Activated naive CD4-positive, alpha-beta T cell treated with anti-CD3 and anti-CD28 coated beads, Interleukin-2, amount 50 U/mL, for 72 hours (primary cell): ENCODE data around the gene TIMM50. TPM values are rescaled to one million over a fixed set of nuclear protein-coding genes. Genes with fewer than 3 reads are reported as not detected.
"Not testable (repeated sequence)": the region's sequence is repeated elsewhere in the genome, so short reads cannot be mapped to it uniquely, and the experiment has no call there.

Experiments used
- ATAC-seq, 2 donors: fragments of 150-1000 bp; cut with Tn5 transposase; 2 replicates each; pipeline ENCODE4 v1.10.0; 2021; ENCODE audit warnings: mild to moderate bottlenecking in 2 of 2, moderate library complexity in 2 of 2
- DNase-seq, 2 donors: peaks; one replicate each; pipeline ENCODE4 v3.0.0; 2021 to 2022; ENCODE audit warnings: low spot score in 2 of 2
- H3K27ac Mint-ChIP-seq, 2 donors: one replicate each; pipeline ENCODE4 v1.8.0; 2022; ENCODE audit warnings: mild to moderate bottlenecking in 2 of 2, mixed read lengths in 2 of 2
- H3K36me3 Mint-ChIP-seq, 2 donors: one replicate each; pipeline ENCODE4 v1.8.0; 2022; ENCODE audit warnings: mixed read lengths in 2 of 2
- H3K9me3 Mint-ChIP-seq, 2 donors: one replicate each; pipeline ENCODE4 v1.8.0; 2022; ENCODE audit warnings: mixed read lengths in 2 of 2
- total RNA-seq, 2 donors: library from RNA; stranded (reverse); gene quantifications; one replicate each; pipeline ENCODE4 v1.2.3, GENCODE V29; 2022

Gene TIMM50
- total RNA-seq, 2 donors from 2014 or later, result 71.2 to 84.8 TPM

GRCh38 chr19:39463403-39463802, 17.2 kb upstream of the TIMM50 start:
- DNase-seq (no peak), ATAC-seq (no peak)
- Mint-ChIP-seq H3K36me3 (peaks cover 17 to 35% of the 10 kb centered on the region in 2 donors), H3K9me3 (no peaks in the 10 kb centered on the region), H3K27ac (peak overlapping the region in 1 of 2 donors; percentile 6)

- ATAC-seq (no peak), DNase-seq (no peak)
- H3K36me3 Mint-ChIP-seq, result peaks cover 20 to 27% of the 10 kb centered on the region in 2 donors
- H3K27ac Mint-ChIP-seq, result no peak overlapping the region
- H3K9me3 Mint-ChIP-seq, result no peaks in the 10 kb centered on the region
These were observed 14.5 kb upstream of the TIMM50 start for GRCh38 chr19:39465956-39466747.

GRCh38 chr19:39467941-39468340, 12.7 kb upstream of the TIMM50 start:
- DNase-seq, result no peak
- peak overlapping the region in 1 of 2 donors; percentile 91 for H3K27ac Mint-ChIP-seq
- no peak for ATAC-seq
- peaks cover 29 to 35% of the 10 kb centered on the region in 2 donors for H3K36me3 Mint-ChIP-seq
- no peaks in the 10 kb centered on the region for H3K9me3 Mint-ChIP-seq

GRCh38 chr19:39469036-39469435, 11.6 kb upstream of the TIMM50 start:
- no peaks in the 10 kb centered on the region for H3K9me3 Mint-ChIP-seq
- ATAC-seq, result no peak
- DNase-seq, result no peak
- peak overlapping the region; percentile 76 to 80 for H3K27ac Mint-ChIP-seq
- peaks cover 29 to 35% of the 10 kb centered on the region in 2 donors for H3K36me3 Mint-ChIP-seq

- ATAC-seq (no peak), DNase-seq (no peak)
- H3K36me3 Mint-ChIP-seq, result peaks cover 29 to 38% of the 10 kb centered on the region in 2 donors
- peak overlapping the region; percentile 76 to 80 for H3K27ac Mint-ChIP-seq
- H3K9me3 Mint-ChIP-seq, result no peaks in the 10 kb centered on the region
These were observed 11.1 kb upstream of the TIMM50 start for GRCh38 chr19:39469567-39469966.

GRCh38 chr19:39470724-39471339, 9.8 kb upstream of the TIMM50 start:
- no peaks in the 10 kb centered on the region for H3K9me3 Mint-ChIP-seq
- ATAC-seq, result peak; percentile 34 to 73
- peaks cover 30 to 39% of the 10 kb centered on the region in 2 donors for H3K36me3 Mint-ChIP-seq
- peak overlapping the region; percentile 80 to 90 for H3K27ac Mint-ChIP-seq
- DNase-seq, result no peak

GRCh38 chr19:39471756-39472536, 8.7 kb upstream of the TIMM50 start:
- peaks cover 24 to 32% of the 10 kb centered on the region in 2 donors for H3K36me3 Mint-ChIP-seq
- H3K9me3 Mint-ChIP-seq, result no peaks in the 10 kb centered on the region
- peak overlapping the region; percentile 80 to 90 for H3K27ac Mint-ChIP-seq
- ATAC-seq, result no peak
- DNase-seq, result no peak

GRCh38 chr19:39472746-39473442, 7.7 kb upstream of the TIMM50 start:
- peaks cover 24 to 32% of the 10 kb centered on the region in 2 donors for H3K36me3 Mint-ChIP-seq

GRCh38 chr19:39473443-39473960, 7.1 kb upstream of the TIMM50 start:
- no peak for ATAC-seq
- Mint-ChIP-seq H3K27ac (no peak overlapping the region), H3K36me3 (peaks cover 24 to 32% of the 10 kb centered on the region in 2 donors)

More at GRCh38 chr19:39472746-39473442, 7.7 kb upstream of the TIMM50 start:
- DNase-seq, result no peak
- Mint-ChIP-seq H3K9me3 (no peaks in the 10 kb centered on the region), H3K27ac (peak overlapping the region; percentile 55 to 80)
- no peak for ATAC-seq

GRCh38 chr19:39474139-39474620, 6.5 kb upstream of the TIMM50 start:
- H3K27ac Mint-ChIP-seq, result peak overlapping the region; percentile 72 to 87
- DNase-seq (peak in 1 of 2 donors; percentile 81), ATAC-seq (peak; percentile 51 to 70)
- peaks cover 23 to 32% of the 10 kb centered on the region in 2 donors for H3K36me3 Mint-ChIP-seq
- no peaks in the 10 kb centered on the region for H3K9me3 Mint-ChIP-seq

More at GRCh38 chr19:39473443-39473960, 7.1 kb upstream of the TIMM50 start:
- no peak for DNase-seq
- H3K9me3 Mint-ChIP-seq, result no peaks in the 10 kb centered on the region

- Mint-ChIP-seq H3K36me3 (peaks cover 20 to 25% of the 10 kb centered on the region in 2 donors), H3K9me3 (no peaks in the 10 kb centered on the region), H3K27ac (peak overlapping the region in 1 of 2 donors; percentile 65)
- DNase-seq (no peak), ATAC-seq (no peak)
These were observed 4.9 kb upstream of the TIMM50 start for GRCh38 chr19:39475748-39476147.

GRCh38 chr19:39479319-39479801, 1.3 kb upstream of the TIMM50 start:
- not testable (repeated sequence) for H3K9me3 Mint-ChIP-seq, ATAC-seq, DNase-seq
- H3K36me3 Mint-ChIP-seq, result peaks cover 21 to 39% of the 10 kb centered on the region in 2 donors
- H3K27ac Mint-ChIP-seq, result peak overlapping the region in 1 of 2 donors; percentile 94

- ATAC-seq (no peak), DNase-seq (no peak)
- H3K36me3 Mint-ChIP-seq, result peaks cover 21 to 33% of the 10 kb centered on the region in 2 donors
- peak overlapping the region; percentile 94 to 98 for H3K27ac Mint-ChIP-seq
- H3K9me3 Mint-ChIP-seq, result no peaks in the 10 kb centered on the region
These were observed 722 bp upstream of the TIMM50 start for GRCh38 chr19:39479916-39480315.

GRCh38 chr19:39481229-39481545, 549 bp downstream of the TIMM50 start:
- Mint-ChIP-seq H3K9me3 (no peaks in the 10 kb centered on the region), H3K27ac (peak overlapping the region; percentile 94 to 99), H3K36me3 (peaks cover 16 to 24% of the 10 kb centered on the region in 2 donors)
- no peak for ATAC-seq
- no peak for DNase-seq

GRCh38 chr19:39481676-39482075, 1.0 kb downstream of the TIMM50 start:
- ATAC-seq, result no peak
- H3K9me3 Mint-ChIP-seq, result no peaks in the 10 kb centered on the region

GRCh38 chr19:39483141-39483540, 2.5 kb downstream of the TIMM50 start:
- Mint-ChIP-seq H3K9me3 (no peaks in the 10 kb centered on the region), H3K27ac (peak overlapping the region in 1 of 2 donors; percentile 2), H3K36me3 (peaks cover 20 to 24% of the 10 kb centered on the region in 2 donors)
- ATAC-seq (no peak), DNase-seq (no peak)

More at GRCh38 chr19:39481676-39482075, 1.0 kb downstream of the TIMM50 start:
- H3K36me3 Mint-ChIP-seq, result peaks cover 16 to 24% of the 10 kb centered on the region in 2 donors
- H3K27ac Mint-ChIP-seq, result peak overlapping the region; percentile 94 to 99
- DNase-seq, result no peak
